NCI-H82 treated with DMSO at 0.1 percent for 48 hours (cell line): ENCODE measurements around the gene FGF14.
A peak's percentile ranks its signal among the peaks of the same experiment; 100 is the strongest.

ENCODE experiments used
- DNase-seq: peaks from one replicate; lab custom pipeline; 2025; ENCODE audit not compliant: unreplicated experiment; lab: John Stamatoyannopoulos, UW

The FGF14 gene

DNA sequence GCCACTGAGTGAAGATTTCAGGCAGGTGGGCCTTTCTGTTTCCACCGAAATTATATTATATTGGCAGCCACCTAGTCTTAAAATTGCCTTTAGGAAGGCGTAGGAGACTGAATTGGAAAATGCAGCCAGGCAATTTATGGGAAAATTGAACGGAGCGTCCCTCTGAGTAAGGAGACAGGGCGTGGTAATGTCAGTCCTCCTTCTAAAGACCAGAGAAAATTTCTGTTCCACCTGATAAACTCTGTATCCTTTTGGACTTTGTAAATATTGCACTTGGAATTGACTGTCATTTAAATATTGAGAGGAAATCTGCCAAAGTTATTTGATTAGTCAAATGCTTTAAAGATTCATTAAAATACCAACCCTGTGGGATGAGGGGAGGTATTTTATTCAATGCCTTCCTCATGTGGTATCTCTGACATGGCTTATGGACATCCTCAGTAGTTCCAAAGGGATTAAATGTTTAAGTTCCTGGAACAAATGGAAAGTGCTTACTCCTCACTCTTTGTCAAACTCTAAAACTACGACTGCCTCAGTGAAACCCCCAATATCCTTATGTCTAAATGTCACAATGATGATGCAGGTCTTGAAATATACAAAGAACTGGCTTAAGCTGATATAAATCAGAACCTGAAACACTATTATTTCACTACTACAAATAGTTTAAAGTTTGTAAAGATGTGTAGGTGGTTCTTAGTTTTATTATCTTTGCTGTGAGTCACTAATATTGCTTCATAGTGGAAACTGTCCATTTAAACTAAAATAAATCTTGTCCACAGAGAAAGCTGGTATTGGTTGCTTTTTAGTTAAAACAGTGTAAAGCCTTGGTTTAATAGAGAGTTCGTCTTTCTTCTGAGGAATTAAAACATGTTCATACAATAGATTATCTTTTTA, 203.2 kb downstream of the FGF14 start:
- DNase-seq, result no peak

DNA sequence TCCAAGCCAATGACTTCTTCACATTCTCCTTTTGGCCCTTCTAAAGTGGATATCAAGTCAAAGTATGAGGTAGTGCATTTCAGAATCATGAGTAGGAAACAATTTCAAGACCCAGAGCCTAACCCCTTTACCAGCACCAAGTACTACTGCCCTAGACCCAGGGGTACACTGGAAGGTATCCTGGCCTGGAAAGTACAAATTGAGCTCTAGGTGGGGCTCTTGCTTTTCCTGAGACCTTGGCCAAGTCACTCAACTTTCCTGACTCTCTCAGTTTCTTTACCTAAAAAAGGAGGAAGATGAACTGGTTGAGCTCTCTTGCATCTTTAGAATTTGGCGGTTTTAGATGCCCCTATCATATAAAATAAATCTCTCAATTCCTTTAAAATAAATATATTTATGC, 204.7 kb downstream of the FGF14 start:
- peak; percentile 32 for DNase-seq

DNA sequence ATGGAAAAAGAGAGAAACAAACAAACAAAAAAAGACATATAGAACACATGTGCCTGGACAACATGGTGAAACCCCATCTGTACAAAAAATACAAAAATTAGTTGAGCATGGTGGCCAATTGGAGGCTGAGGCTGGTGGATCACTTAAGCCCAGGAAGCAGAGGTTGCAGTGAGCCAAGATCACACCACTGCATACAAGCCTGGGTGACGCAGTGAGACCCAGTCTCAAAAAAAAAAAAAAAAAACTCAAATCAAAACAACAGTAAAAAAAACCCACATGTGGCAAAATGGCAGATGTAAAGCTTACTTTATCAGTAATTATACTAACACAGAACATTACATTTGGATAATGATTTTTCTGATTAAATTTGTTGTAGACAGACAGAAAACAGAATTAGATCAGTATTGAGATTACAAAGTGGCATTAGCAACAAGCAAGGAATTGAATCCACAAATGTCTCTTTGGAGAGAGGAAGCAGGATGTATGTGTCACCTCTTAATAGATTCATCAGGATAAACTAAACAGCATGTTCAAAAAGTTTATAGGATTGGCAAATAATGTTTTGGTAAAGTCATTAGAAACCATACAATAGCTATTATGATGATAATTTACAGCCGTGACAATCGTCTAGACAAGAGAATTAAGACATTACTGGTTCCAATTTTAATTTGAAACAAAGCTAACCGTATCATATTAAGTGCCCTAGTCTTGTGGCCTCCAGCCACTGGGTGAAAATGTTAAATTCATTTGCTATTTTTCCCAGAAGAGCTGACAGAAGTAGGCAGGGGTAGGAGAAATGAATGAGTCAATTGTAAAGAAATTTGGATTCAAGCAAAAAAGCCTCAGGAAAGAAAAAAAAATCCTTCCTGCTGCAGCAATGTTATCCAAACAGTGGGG, 206.0 kb downstream of the FGF14 start:
- no peak for DNase-seq

DNA sequence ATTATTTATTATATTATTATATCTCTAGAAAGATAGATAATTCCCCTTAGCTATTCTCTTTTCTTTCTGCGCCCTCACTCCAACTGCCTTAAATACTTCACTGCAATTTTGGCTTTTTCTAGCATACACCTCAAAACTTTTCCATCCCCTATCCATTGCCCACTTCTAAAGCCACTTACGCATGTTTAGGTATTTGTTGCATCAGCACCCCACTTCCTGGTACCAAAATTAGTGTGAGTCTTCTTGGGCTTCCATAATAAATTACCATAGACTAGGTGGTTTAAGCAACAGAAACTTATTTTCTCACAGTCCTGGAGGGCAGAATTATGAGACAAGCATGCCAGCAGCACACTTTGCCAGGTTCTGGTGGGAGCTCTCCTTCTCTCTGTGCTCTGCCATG, 209.0 kb downstream of the FGF14 start:
- no peak for DNase-seq

DNA sequence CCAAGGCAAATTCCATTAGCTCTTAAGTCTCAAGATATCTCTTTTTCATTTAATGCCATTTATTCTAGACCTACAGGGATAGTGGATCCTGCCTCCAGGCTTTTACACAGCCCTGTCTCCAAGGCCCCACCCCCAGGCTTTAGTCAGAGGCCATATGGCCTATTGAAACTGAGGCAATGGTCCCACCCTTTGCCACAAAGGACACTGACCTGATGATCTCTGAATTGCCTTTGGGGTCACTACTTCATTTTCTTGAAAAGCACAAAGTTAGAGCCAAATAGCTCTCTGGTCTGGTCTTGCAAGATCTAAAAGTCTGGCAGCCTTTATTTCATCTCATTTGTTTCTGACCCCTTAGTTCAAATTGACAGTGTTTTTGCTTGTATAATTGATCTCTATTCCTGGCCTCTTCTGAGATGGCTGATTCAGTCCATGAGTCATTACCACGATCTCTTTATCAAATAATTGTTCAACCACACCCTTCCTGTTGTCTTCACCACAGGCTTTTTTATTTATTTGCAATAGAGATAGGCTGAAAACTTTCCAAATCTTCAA, 209.8 kb downstream of the FGF14 start:
- DNase-seq, result no peak

DNA sequence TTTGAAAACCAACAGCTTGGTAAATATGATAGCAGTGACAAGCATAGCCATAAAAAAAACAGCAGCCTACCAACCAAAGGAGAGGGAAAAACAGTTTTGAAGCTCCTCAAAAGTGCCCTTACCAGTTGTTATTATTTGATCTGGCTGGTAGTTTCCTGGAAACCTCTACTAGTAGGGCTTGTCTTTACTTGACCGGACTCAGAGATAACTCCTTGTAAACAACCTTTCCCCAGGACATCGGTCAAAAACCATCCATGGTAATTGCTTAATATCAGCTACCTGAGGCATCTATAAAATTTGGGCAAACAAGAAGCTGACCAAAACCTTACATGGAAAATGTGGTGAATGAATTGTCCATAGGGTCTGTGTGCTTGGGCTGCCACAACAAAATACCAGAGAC, 210.9 kb downstream of the FGF14 start:
- DNase-seq, result no peak

DNA sequence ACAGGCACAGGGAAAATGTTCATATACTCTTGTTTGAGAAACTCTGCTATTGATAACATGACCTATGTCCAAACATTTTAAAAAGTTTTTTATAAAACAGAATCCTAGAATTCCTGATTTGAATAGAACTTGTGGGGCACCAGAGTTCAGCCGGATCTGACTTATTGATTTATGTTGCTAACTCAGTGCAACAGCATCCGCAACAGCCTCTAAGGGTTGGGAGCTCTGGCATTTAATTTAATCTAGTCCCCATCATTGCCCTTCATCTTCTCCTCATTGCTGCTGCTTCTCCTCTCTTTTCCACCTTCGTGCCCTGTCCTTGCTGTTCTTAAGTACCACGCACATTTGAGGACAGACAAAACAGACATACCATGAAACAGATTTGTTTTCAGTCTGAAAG, 214.5 kb downstream of the FGF14 start:
- no peak for DNase-seq

DNA sequence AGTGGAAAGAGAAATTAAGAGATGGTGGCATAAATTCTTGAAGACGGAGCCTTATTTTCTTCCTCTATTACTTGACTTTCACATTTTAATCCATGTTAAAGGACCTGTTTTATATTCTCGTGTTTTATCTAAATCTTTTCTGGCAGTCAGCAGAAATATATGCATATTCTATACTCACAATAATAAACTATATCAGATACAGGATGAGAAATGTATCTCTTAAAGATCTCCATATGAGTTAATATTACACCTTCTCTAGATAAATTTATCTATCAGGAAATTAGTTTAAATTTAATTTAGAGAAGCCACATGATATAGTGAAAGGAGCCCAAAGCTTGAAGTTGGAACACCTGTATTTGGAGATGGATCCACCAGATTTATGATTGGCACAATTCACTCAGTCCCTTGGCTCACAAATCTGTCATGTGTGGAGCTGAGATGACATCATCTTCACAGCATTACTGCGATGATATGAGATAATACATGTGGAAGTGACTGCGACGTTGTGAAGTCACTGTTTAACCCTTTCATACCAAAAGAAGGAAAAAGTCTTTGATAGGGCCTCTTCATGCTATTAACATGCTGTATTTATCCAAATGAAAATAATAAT, 216.4 kb downstream of the FGF14 start:
- no peak for DNase-seq

DNA sequence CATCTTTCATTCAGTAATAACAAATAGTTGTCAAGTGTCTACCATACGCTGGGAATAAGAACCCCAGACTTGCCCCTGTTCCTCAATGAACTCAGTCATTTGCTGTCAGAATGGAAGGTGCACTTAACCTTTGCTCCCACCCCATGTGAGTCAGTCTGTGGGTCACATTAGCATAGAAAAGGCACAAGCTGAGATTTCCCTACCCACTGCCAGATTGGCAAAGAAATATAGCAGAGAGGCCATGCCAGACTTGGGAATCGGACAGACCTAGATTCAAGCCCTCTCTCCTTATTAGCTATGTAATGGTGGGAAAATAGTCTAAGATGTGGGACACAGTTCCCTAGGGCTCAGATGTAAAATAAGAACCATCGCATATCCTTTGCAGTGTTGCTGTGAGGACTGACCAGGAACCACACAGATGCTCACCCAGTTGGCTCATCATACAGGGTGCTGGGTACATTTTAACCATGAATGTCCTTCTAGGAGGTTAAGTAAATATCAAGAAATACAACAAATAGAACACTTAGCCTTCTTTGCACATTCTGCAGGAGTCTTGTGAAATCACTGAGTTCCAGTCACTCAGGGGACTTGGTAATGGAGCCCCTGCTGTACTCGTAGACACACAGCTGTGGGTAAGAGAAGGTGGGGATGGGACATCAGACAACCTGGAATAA, 218.2 kb downstream of the FGF14 start:
- no peak for DNase-seq

DNA sequence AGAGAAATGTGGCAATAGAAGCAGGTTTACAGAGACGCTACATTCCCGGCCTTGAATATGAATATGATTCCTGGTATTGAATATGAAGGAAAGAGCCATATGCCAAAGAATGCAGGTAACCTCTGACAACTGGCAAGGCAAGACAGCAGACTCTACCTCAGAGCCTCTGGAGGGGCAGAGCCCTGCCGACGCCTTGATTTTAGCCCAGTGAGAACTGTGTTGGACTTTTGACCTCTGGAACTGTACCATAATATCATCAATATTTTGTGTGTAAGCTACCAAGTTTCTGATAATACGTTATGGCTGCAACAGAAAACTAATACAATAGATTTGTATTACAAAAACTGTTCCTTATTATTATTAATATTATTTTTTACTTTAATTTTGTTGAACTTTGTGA, 219.7 kb downstream of the FGF14 start:
- DNase-seq, result no peak

DNA sequence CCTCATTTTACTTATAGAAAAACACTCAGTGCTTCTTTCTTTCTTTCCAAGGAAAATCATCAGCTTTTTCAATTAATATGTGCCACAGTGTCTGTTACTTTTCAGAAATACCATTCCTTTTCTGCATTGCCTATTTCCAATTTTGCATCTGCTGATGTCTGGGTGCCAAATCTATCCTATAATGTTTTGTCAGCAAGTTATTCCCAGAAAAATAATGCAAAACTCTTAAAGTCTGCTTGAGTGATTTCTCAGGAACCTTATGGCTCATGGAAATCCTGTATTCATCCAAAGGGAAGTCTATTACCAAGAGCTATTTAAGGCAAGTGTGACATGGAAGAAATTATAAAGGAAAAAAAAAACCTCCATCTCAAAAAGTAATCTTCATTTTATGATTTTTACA, 224.4 kb downstream of the FGF14 start:
- no peak for DNase-seq

DNA sequence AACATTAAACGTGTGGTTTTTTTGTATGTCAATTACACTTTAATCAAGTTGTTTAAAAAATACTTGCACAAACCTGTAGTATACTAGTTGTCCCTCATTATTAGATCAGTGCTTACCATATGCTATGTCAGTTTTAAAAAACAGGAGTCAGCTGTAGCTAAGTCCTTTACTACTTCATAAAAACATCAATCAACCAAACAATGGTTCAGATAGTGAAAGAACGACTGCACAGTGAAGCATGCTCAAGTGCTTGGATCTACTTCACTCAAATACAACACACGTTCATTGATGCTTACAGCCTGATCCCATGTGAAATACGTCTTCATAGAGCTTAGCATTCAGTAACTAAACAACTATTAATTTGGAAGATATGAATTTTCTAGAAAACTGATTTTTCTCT, 225.0 kb downstream of the FGF14 start:
- no peak for DNase-seq

DNA sequence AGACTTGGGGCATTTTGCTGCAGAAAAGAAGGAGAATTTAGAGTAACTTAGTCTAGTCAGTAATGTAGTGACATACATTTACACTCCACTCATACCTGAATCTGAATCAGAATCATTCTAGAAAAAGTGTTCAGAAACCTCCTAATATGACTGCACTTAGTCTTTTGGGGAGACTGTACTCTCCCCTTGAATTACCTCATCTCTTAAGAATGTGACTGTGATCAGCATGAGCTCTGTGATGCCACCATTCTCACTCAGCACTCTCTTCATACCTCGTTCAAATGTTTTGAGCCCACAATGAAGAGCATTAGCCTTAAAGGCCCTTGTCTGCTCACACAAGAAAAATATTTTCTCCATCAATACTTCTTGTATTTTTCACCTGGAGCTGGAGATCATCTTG, 229.4 kb downstream of the FGF14 start:
- no peak for DNase-seq

DNA sequence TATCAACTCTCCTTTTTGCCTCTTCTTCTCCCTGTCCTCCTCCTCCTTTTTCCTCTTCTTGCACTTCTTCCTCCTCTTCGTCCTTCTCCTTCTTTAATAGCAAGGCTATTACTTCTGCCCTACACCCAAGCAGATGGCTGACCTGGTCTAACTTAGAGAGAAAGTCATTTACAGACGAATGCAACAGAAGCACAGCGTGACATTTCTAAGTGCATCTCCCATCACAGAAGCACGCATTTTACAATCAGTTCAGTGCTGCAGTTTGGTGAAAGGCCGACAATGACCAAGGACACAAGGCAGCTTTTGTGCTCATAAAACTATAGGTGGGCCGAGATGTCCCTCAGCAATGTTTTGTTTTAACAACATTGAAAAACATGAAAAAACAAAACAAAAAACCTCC, 231.5 kb downstream of the FGF14 start:
- no peak for DNase-seq

DNA sequence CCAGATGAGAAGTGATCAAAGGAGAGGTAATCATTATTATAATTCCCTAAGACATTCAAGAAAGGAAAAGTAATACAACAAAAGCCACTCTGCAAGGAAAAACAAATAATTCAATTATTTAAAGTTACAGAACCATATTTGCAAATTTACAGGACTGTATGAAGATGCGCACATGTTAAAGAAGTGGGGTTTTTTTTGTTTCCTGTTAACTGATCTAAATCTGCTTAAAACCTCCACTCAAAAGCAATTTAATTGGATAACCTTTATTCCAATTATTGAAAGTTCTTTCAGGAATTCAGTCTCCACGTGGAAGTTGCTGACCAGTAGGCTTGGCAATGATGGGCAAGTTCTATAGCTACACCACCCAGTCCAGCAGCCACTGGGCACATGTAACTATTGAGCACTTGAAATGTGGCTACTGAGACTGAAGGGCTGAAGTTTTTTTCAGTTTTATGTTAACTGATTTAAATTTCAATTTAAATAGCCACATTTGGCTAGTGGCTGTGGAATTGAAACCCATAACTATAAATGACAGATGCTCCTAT, 232.3 kb downstream of the FGF14 start:
- no peak for DNase-seq

DNA sequence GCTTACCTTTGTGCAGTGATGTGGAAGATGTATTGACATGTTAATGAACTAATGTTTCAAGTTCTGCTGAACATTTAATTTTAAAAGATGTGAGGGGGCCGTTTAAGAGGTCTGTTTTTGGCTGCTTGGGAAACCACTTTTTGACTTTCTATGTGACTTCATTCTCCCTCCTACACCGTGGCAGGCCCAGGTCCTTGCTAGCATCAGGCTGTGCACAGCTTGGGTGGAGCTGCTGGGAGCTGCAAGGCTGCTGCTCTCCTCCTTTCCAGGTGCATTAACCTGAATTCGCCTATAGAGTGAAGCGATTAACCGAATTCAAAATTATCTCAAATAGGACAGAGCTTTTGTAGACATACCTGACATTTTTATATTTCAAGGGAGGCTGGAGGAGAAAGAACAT, 249.1 kb downstream of the FGF14 start:
- DNase-seq, result no peak

DNA sequence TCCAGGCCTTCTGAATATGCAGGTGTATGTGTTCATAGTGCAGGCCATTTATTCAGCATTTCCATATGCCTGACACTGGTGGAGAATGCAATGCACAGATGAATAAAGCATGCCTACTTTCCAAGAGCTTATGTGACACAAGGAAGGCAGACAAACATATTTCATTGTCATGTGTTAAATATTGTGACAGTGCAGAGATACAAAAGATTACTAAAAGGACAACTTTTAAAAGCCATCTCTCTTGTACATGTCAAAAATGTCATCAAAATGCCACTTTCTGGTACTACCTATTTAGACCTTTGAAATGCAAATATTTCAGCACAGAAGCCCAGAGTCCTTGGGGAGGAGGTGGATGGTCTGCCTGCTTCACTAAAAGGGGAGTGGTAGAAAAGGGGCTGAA, 254.5 kb downstream of the FGF14 start:
- no peak for DNase-seq

DNA sequence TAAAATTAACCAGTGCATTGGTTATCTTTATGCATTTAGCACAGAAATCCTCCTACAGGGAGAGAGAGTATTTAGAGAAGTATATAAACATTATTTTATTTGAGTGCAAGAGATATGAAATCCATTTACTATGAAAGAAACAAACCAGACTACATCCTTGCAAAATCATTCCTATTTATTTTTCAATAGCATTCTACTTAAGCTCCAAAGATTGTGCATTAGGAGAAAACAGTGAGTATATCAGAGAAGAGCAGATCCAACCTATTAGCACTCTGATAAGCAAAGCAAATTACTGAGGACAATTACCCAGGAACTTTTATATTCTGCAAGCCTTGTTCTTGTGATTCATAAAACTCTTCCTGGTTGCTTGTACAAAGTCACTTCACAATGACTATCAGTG, 256.1 kb downstream of the FGF14 start:
- no peak for DNase-seq

DNA sequence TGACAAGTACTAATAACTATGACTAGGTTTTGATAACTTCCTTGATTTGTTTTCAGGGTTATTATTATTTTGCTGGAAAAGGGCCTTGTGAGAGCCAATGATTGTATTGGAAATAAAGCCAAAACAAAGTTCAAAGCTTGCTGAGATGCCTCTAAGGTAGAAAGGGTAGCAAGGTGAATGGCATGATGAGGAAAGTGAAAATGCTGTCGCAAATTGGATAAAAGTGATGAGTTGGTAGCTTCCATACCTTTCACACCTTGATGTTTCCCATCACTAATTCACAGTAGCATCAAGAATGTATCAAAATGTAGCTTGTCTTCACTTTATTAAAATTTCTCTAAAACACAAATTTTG, 259.4 kb downstream of the FGF14 start:
- DNase-seq, result no peak

DNA sequence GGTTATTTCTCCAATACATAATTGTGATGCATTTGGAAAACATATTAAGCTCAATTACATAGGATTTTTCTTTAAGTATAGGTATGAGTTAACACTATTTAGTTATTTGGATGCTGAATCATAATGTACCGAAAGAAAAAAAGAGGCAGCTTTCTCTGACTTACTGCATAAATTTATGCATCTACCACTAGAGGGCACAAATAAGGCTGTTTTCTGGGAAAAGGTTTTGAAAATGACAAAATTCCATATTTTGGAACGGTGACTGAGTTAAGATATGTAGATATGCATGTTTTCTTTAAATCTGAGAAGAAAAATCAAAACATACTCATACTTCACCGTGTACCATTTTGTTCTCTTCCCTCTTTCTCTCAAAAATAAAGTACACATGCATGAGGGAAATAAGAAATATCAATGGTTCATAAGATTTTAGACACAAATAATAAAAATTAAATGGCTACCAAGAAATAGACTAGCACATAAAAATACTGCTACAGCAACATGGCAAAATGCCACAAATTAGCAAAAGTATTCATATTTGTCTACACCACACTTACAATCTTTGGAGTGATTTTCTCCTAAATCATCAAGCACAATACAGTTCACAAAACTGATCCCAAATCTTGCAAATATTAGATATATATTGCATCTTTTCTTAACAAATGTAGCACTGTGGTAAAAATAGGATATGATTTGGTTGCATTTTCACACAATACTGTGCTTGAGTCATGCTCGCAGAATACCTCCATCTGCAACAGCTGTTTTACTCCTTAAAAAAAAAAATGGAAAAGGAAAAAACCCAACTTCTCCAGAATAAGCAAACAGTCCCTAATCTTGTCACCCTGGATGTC, 260.0 kb downstream of the FGF14 start:
- no peak for DNase-seq
